Gastrocnemius medialis (tissue), 4 donors: ENCODE measurements around the gene NCBP2.

ENCODE experiments used
- POLR2A ChIP-seq, 2 donors: fragments of 450-650 bp; IDR thresholded peaks; one replicate each; pipeline ENCODE4 v1.6.1; 2017; ENCODE audit warnings: antibody characterized with exemption in 2 of 2, mild to moderate bottlenecking in 2 of 2, moderate library complexity in 2 of 2
- TF ChIP-seq, protein P1 (sequence below), 5 experiments: fragments of 450-650 bp in 3 of 5; fragments of 200-600 bp in 2 of 5; sonication (generic) in 2 of 5; IDR thresholded peaks in 4 of 5; conservative IDR thresholded peaks in 1 of 5; 1 replicate in 4 of 5; 2 replicates in 1 of 5; pipeline ENCODE4 v1.5.1; 2016 to 2019; ENCODE audit warnings: antibody characterized with exemption in 5 of 5, mild to moderate bottlenecking in 3 of 5, moderate library complexity in 3 of 5

DNA sequence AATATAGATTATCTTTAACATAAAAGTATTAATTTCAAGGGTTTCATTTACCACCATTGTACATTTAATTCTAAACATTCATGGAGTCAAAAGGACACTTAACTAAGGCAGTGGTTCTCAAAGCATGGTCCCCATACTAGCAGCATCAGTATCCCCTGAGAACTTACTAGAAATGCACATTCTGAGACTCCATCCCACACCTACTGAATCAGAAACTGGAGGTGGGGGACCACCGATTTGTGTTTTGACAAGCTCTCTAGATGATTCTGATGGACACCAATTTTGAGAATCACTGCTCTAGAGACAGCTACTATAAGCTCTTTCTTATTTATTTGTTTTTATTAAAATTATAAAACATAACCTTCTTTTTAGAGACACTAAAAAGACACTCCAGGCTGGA lies 40.6 kb downstream of the NCBP2 start:
- TF ChIP-seq, protein P1, sequence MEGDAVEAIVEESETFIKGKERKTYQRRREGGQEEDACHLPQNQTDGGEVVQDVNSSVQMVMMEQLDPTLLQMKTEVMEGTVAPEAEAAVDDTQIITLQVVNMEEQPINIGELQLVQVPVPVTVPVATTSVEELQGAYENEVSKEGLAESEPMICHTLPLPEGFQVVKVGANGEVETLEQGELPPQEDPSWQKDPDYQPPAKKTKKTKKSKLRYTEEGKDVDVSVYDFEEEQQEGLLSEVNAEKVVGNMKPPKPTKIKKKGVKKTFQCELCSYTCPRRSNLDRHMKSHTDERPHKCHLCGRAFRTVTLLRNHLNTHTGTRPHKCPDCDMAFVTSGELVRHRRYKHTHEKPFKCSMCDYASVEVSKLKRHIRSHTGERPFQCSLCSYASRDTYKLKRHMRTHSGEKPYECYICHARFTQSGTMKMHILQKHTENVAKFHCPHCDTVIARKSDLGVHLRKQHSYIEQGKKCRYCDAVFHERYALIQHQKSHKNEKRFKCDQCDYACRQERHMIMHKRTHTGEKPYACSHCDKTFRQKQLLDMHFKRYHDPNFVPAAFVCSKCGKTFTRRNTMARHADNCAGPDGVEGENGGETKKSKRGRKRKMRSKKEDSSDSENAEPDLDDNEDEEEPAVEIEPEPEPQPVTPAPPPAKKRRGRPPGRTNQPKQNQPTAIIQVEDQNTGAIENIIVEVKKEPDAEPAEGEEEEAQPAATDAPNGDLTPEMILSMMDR (IDR thresholded peaks at IDR 0.05 in 4 of 5, conservative IDR thresholded peaks at IDR 0.05 in 1 of 5): no peak
- no peak for TF ChIP-seq POLR2A (IDR thresholded peaks at IDR 0.05)
